ENCODE measurements around the gene PROX1. TPM values are rescaled to one million over a fixed set of nuclear protein-coding genes. Genes with fewer than 3 reads are reported as not detected.
A peak's percentile ranks its signal among the peaks of the same experiment; 100 is the strongest.

PROX1 gene
- total and polyA plus RNA-seq, 3 donors from 2014 or later = 4.2 to 19.1 (median 6.5) TPM

DNA sequence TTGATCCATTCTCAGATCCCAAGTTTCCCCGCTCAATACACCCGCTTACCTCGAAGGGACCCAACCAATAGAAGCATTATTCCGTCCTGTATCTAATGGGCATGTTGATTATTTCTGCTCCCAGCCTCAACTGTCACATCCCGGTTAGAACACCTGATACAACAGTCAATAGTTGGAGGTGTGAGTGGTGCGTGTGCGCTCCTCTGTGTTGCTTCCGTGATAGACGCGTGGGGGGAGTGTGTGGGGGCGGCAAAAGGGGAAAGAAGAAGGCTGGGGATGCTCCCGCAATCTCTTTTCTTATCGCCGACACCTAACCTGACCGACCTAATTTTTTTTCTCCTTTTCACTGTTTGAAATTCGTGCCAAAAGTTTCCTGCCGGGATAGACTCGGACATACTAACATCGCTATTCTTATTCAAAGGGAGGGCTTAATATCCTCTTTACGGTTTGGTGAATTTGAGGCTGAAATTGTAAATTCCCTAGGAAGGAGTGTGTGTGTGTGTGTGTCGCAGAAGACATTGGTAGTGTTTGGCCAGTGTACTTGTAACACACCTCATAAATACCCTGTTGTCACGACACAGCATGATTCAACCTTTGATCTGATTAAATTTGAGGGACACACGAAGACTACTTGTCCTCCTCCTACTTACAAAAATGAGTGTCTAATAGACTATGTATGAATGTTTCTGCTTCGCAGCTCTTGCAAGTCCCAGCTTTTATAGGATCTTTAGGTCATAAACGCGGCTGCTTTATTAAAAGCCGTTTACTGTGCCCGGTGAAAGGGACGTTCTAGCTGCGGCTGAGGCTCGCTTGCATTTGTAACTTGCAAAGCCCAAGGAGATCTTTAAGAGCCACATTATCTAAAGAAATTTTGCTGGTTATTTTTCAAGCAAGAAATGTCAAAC lies 1.5 kb upstream of the PROX1 start:
- H3K4me1 ChIP-seq = peaks cover 24% of the 10 kb centered on the region
- DNase-seq = no peak
- H3K27me3 ChIP-seq = no peaks in the 10 kb centered on the region
- intact Hi-C loops (cut with DNase I; ENCODE audit: low total_unique reads) = no loop called here
- peak overlapping the region in 1 of 2 donors; percentile 36 for H3K4me3 ChIP-seq
- 18 to 24% methylated on average over 31 of the region's 31 CpGs for WGBS, 2 donors
- no peak overlapping the region for H3K27ac ChIP-seq
- no peak for TF ChIP-seq POLR2A (IDR thresholded peaks at IDR 0.05)
- TF ChIP-seq, protein P1, sequence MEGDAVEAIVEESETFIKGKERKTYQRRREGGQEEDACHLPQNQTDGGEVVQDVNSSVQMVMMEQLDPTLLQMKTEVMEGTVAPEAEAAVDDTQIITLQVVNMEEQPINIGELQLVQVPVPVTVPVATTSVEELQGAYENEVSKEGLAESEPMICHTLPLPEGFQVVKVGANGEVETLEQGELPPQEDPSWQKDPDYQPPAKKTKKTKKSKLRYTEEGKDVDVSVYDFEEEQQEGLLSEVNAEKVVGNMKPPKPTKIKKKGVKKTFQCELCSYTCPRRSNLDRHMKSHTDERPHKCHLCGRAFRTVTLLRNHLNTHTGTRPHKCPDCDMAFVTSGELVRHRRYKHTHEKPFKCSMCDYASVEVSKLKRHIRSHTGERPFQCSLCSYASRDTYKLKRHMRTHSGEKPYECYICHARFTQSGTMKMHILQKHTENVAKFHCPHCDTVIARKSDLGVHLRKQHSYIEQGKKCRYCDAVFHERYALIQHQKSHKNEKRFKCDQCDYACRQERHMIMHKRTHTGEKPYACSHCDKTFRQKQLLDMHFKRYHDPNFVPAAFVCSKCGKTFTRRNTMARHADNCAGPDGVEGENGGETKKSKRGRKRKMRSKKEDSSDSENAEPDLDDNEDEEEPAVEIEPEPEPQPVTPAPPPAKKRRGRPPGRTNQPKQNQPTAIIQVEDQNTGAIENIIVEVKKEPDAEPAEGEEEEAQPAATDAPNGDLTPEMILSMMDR (IDR thresholded peaks at IDR 0.05) = no peak
- no peaks in the 10 kb centered on the region for H3K9me3 ChIP-seq
- no peaks in the 10 kb centered on the region for H3K36me3 ChIP-seq (ENCODE audit: low read depth, missing control alignments)

DNA sequence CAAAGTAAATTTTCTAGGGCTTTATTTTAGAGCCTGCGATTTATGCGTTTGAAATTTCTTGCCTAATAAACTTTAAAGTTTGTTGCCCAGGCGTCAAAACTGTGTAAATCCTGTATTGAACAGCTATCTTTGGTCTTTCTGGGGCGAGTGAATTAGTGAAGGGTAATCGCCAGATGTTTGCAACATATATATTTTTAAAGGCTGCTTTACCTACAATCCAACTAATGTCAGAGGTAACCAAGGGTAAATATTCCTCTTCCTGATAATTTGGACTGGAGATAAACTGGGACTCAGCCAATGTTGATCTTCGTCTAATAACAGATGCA lies 885 bp upstream of the PROX1 start:
- no peak for TF ChIP-seq POLR2A (IDR thresholded peaks at IDR 0.05)
- TF ChIP-seq, protein P1 (IDR thresholded peaks at IDR 0.05) = no peak
- Histone ChIP-seq H3K27me3 (no peaks in the 10 kb centered on the region), H3K27ac (no peak overlapping the region), H3K9me3 (no peaks in the 10 kb centered on the region), H3K36me3 (ENCODE audit: low read depth, missing control alignments) (no peaks in the 10 kb centered on the region), H3K4me3 (no peak overlapping the region), H3K4me1 (peaks cover 24% of the 10 kb centered on the region)
- no peak for DNase-seq
- 10 to 24% methylated on average over 6 of the region's 6 CpGs for WGBS, 2 donors
- intact Hi-C loops (cut with DNase I; ENCODE audit: low total_unique reads) = no loop called here

DNA sequence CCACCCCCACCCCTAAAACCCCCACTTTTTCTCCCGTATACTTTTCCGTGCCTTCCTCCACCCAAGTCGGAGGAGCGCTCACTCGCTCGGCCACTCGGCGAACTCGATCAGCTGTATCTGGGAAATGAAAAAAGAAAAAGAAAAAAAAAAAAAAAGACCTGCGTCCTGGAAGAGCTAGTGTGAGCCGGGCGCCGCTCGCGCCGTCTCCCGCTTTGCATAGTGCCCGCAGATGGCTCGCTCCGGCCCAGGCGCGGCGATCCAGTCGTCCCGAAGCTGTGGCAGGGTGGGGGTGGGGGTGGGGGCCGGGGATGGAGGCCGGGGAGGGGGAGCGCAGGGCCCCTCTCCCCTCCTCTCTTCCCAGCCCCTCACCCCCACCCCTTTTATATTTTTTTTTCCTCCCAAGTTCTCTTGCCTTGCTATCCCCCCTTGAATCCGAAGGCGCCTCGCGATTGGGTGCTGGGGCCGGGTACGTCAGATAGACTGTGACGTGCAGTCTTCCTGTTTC lies 299 bp upstream of the PROX1 start:
- WGBS, 2 donors = 0% methylated on average over 35 of the region's 35 CpGs
- H3K27me3 ChIP-seq = no peaks in the 10 kb centered on the region
- peak; percentile 91 for DNase-seq

DNA sequence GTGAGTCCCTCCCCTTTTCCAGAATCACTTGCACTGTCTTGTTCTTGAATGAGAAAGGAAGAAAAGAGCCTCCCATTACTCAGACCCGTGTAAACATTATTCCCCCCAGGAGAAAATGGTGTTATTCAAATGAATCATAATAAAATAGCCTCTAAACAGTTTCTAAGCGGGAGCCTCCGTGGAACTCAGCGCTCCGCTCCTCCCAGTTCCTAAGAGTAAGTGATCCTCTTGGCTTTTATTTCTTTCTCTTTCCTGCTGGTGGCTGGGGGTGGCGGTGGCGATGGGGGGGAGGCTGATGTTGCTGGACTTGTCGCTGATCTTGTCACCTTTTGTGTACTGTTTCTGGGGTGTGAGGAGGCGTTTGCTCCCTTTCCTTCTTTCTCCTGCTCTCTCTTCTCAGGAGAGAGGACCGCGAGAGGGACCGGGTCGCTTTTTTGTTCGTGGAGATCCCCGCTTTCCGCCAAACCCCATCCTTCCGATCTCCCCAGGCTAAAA lies 781 bp downstream of the PROX1 start:
- TF ChIP-seq POLR2A (IDR thresholded peaks at IDR 0.05) = no peak
- TF ChIP-seq, protein P1 (IDR thresholded peaks at IDR 0.05) = no peak
- peaks cover 13% of the 10 kb centered on the region for H3K4me1 ChIP-seq
- no peaks in the 10 kb centered on the region for H3K9me3 ChIP-seq
- peak overlapping the region; percentile 88 to 90 for H3K27ac ChIP-seq
- 0 to 1% methylated on average over 17 of the region's 17 CpGs for WGBS, 2 donors
- no peaks in the 10 kb centered on the region for H3K36me3 ChIP-seq (ENCODE audit: low read depth, missing control alignments)
- no peaks in the 10 kb centered on the region for H3K27me3 ChIP-seq
- H3K4me3 ChIP-seq = peak overlapping the region; percentile 55 to 71
- intact Hi-C loops (cut with DNase I; ENCODE audit: low total_unique reads) = no loop called here
- DNase-seq = no peak

More for the DNA sequence above, 299 bp upstream of the PROX1 start:
- intact Hi-C loops (cut with DNase I; ENCODE audit: low total_unique reads) = no loop called here
- Histone ChIP-seq H3K36me3 (ENCODE audit: low read depth, missing control alignments) (no peaks in the 10 kb centered on the region), H3K4me3 (peak overlapping the region; percentile 55 to 71), H3K9me3 (no peaks in the 10 kb centered on the region), H3K4me1 (peaks cover 22% of the 10 kb centered on the region), H3K27ac (peak overlapping the region; percentile 88 to 90)
- TF ChIP-seq, protein P1 (IDR thresholded peaks at IDR 0.05) = no peak
- no peak for TF ChIP-seq POLR2A (IDR thresholded peaks at IDR 0.05)

Data from testis (tissue), 3 donors.